GM10847 (cell line): ENCODE data around the gene LRTM2.

Experiments used
- POLR2A ChIP-seq: IDR thresholded peaks from 2 replicates; pipeline ENCODE4 v1.6.1; 2011; ENCODE audit not compliant: insufficient read length; ENCODE audit errors: extremely low read depth

LRTM2 gene

GRCh38 chr12:1820191-1820895 is at the start of gene LRTM2:
Gene LRTM2, plus strand, starts transcription at chr12:1820565. Its CDS starts 7,584 bp downstream, at chr12:1828149.
- no peak for TF ChIP-seq POLR2A

- TF ChIP-seq POLR2A = no peak
These were observed 46.3 kb upstream of the LRTM2 start for GRCh38 chr12:1773937-1774655.

GRCh38 chr12:1776170-1776921 is 44.0 kb upstream of the LRTM2 start:
- no peak for TF ChIP-seq POLR2A

GRCh38 chr12:1777798-1778197 is 42.6 kb upstream of the LRTM2 start:
- TF ChIP-seq POLR2A = no peak

GRCh38 chr12:1778911-1779310 is 41.5 kb upstream of the LRTM2 start:
- no peak for TF ChIP-seq POLR2A

- no peak for TF ChIP-seq POLR2A
These were observed 40.6 kb upstream of the LRTM2 start for GRCh38 chr12:1779783-1780182.

- no peak for TF ChIP-seq POLR2A
These were observed 38.6 kb upstream of the LRTM2 start for GRCh38 chr12:1781772-1782171.

- no peak for TF ChIP-seq POLR2A
These were observed 38.1 kb upstream of the LRTM2 start for GRCh38 chr12:1782215-1782614.

- no peak for TF ChIP-seq POLR2A
These were observed 32.7 kb upstream of the LRTM2 start for GRCh38 chr12:1787714-1788113.

- no peak for TF ChIP-seq POLR2A
These were observed 29.9 kb upstream of the LRTM2 start for GRCh38 chr12:1790444-1790843.

- TF ChIP-seq POLR2A = no peak
These were observed 29.1 kb upstream of the LRTM2 start for GRCh38 chr12:1791104-1791841.

GRCh38 chr12:1792406-1792805 is 28.0 kb upstream of the LRTM2 start:
- no peak for TF ChIP-seq POLR2A

GRCh38 chr12:1793426-1794210 is 26.7 kb upstream of the LRTM2 start:
- TF ChIP-seq POLR2A = no peak

- no peak for TF ChIP-seq POLR2A
These were observed 25.8 kb upstream of the LRTM2 start for GRCh38 chr12:1794440-1795090.
